ENCODE measurements around the gene CHERP.

Gene CHERP

DNA sequence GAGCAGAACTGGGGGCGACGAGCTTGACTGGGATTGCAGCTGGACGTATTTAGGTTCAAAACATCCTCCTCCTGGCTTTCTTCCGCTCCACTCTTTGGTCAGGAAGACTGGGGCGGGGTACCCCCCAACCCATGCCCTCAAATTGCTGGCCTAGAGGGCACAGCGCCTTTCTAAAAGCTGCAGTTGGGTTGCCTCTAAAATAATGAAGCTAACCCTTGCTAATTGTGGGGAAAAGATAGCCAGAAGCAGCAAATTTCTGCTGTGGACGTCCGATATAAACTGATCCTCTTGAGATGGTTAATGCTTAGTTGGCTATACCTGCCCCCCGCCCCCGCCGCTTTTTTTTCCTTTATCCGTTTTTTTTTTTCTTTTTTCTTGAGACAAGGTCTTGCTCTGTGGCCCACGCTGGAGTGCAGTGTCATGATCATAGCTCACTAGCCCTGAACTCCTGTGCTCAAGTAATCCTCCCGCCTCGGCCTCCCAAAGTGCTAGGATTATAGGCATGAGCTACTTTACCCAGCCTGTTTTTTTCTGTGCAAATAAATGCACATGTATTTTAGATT lies 754 bp upstream of the CHERP start:
- no peak for DNase-seq (ENCODE audit: low read depth, low spot score)

DNA sequence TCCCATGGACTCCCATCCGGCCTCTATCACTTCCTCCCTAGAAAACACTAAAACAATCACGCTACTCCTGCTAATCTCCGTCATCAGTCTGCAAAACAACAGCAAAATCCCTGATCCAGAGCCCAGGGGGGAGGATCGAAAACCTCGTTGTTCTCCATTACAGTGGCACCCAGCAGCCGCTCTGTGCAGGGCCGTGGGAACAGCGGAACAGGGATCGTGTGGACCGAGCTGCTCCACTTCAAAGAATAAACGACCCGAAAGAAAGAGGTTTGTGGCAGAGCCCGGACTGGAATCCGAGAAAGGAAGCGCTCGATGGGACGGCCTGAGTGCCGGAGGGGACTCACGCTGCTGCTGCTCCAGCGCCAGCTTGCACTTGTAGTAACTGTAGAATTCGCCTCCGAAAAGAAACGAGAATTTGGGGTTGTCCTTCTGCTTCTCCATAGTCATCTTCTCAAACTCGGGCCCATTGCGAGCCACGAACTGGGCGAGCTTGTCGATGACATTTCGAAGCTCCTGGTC lies 652 bp downstream of the CHERP start:
- DNase-seq (ENCODE audit: low read depth, low spot score): no peak

- no peak for DNase-seq (ENCODE audit: low read depth, low spot score)
Observed at GRCh38 chr19:16540948-16541347, 1.3 kb downstream of the CHERP start.

- no peak for DNase-seq (ENCODE audit: low read depth, low spot score)
Observed at GRCh38 chr19:16537111-16537510, 5.1 kb downstream of the CHERP start.

GRCh38 chr19:16536130-16536529 lies 6.1 kb downstream of the CHERP start:
- no peak for DNase-seq (ENCODE audit: low read depth, low spot score)

- DNase-seq (ENCODE audit: low read depth, low spot score): no peak
Observed at GRCh38 chr19:16535381-16535780, 6.9 kb downstream of the CHERP start.

DNA sequence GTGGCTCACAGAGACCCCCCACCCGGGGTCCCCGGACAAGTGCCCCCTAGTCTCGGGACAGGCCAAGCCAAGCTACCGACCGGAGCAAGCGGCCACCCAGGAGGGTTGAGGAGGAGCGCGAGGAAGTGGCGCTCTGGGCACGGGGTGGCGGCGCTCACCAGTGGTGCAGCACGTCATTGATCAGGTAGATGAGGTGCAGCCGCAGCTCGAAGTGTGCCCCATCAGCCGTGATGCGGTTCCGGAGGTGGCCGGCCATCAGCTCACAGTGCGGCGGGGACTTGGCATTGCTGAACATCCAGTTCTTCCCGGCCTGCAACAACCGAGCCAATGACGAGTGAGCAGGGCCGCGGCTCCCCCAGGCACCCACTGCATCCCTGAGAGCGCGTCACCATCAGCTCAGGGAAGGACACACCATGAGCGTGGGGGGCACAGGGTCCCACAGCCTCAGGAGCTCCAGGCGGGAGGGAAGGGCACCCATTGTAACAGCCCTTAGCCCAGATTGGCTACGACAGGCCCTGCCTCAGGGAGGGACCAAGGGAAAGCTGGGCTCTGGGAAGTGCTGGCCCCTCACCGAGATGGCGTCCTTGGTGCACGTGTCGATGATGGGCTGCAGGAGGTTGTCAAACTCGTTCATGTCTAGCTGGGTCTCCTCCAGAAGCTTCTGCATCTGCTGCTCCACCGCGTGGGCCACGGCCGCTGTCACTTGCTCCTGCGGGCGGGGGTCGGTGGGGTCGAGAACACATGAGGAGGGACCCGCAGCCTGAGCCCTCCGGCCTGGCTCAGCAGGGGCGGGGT lies 9.6 kb downstream of the CHERP start:
- DNase-seq (ENCODE audit: low read depth, low spot score): no peak

DNA sequence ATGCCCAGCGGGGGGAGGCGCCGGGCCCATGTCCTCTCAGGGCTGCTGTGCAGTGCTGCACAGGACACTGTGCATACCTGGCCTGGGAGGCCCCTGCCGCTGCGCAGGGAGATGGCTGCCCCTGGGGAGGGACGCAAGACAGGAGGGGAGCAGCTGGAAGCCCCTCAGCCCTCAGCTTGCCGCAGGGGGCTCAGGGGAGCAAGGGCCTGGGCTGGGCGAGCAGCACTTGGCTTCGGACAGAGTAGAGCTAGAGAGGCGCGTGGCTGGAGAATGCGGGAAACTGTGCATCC lies 10.9 kb downstream of the CHERP start:
- no peak for DNase-seq (ENCODE audit: low read depth, low spot score)

DNA sequence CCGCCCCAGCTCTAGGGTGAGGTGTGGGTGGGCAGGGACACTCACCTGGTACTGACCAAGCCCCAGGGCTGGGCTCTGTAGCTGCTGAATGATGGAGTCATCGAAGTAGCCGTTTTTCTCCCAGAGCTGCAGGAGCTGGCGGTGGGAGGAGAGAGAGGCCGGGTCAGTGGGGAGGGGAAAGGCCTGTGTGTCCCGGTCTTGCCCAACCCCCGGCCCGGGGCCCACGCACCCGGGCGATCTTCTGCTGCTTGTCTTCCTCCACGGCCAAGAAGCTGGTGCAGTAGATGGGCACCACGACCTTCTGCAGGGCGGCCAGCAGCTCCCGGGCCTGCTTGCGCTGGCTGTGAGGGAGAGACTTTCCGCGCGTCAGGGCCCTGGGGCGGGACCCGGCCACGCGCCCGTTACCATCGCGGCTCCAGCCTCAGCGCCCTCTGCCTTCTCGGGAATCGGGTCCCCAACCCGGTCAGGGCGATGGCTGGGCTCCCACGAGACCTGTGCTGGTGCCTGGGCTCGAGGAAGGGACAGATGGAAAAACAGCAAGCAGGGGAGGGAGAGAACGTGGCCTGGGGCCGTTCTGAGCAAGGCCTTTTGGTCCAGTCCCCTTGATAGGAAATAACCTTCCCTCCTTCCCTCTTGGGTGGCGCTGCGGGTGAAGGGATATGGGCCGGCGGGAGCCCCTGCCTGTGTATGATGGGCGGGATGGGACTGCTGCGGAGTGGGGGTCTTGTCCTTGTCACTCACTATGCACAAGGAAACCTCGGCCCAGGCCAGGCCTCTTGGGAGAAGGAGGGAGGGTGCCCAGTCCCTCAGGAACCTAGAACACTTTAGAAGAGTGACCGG lies 11.5 kb downstream of the CHERP start:
- no peak for DNase-seq (ENCODE audit: low read depth, low spot score)

DNA sequence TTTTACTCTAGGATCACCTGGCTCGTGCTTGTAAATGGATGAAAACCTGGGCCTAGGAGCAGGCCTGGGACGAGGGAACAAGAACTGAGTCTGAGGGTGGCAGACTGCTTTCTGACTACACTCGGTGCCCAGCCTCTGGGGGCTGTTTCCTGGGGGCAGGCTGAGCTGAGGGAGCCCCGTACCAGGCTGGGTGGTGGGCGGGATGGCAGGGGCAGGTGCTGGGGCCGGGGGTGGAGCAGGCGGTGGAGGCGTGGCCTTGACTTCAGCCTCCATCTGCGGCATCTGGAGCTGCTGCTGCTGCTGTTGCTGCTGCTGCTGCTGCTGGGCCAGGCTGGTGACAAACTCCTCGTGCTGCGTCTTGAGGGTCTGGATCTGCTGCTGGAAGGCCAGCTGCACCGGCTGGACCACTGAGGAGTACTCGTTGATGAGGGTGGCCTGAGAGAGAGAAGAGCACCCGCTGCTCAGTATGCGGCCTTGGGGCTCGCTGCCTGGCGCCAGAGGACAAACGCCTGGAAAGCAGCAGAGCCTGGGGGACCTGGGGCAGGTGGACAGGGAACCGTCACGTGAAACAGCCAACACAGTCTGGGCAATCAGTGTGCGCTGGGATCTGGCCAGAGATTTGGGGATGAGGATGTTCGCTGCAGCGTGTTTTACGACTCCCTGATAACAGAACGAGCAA lies 12.6 kb downstream of the CHERP start:
- DNase-seq (ENCODE audit: low read depth, low spot score): no peak

- no peak for DNase-seq (ENCODE audit: low read depth, low spot score)
Observed at GRCh38 chr19:16527971-16528521, 14.2 kb downstream of the CHERP start.

GRCh38 chr19:16527334-16527935 lies 14.8 kb downstream of the CHERP start:
- no peak for DNase-seq (ENCODE audit: low read depth, low spot score)

- no peak for DNase-seq (ENCODE audit: low read depth, low spot score)
Observed at GRCh38 chr19:16525751-16526481, 16.3 kb downstream of the CHERP start.

GRCh38 chr19:16524991-16525734 lies 17.1 kb downstream of the CHERP start:
- no peak for DNase-seq (ENCODE audit: low read depth, low spot score)

- no peak for DNase-seq (ENCODE audit: low read depth, low spot score)
Observed at GRCh38 chr19:16522559-16523377, 19.5 kb downstream of the CHERP start.

- no peak for DNase-seq (ENCODE audit: low read depth, low spot score)
Observed at GRCh38 chr19:16521715-16522289, 20.4 kb downstream of the CHERP start.

DNA sequence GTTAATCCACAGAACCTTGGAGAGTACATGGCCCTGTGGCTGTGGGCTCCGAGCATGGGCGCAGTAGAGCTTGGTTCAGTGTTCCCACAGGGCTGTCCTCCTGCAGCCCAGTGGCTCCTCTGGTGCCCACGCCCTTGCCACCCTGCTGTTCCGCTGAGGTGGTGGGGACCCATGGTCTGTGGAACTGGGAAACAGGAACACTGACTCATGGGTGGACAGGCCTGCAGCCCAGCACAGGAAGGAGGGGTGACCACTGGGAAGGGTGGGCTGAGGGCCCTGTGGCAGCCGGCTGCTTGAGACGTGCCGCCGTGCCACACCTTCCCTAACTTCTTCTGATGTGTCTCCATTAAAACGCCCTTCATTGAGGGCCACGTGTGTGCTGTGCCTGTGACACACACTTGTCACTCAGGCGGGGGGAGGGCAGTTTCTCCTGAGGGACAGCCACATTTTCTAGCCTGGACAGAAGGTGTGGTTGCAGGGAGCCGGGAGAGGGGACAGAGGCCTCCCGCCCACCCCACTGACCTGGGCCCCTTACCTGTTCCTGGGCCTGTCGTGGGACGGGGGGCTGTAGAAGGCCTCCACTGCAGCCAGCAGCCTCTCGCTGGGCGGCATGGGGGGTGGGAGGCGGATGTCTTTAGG lies 21.1 kb downstream of the CHERP start:
- DNase-seq (ENCODE audit: low read depth, low spot score): no peak
